Kidney epithelial cell (primary cell): ENCODE data around the gene TARP.
"Not testable (repeated sequence)": the region's sequence is repeated elsewhere in the genome, so short reads cannot be mapped to it uniquely, and the experiment has no call there.

Experiments
- DNase-seq: peaks from one replicate; pipeline ENCODE4 v3.0.0-alpha.2; 2010; ENCODE audit warnings: low read depth
- H3K27me3 ChIP-seq: 2 replicates; pipeline ENCODE4 v1.6.0; 2011; ENCODE audit warnings: low read length; ENCODE audit not compliant: control insufficient read depth, insufficient read depth
- H3K36me3 ChIP-seq: 2 replicates; pipeline ENCODE4 v1.5.1; 2011; ENCODE audit warnings: low read length; ENCODE audit not compliant: control insufficient read depth, insufficient read depth
- H3K4me3 ChIP-seq: 2 replicates; pipeline ENCODE4 v1.5.1; 2011; ENCODE audit warnings: low read depth, mild to moderate bottlenecking, control low read depth, low read length
- TF ChIP-seq, protein P1 (sequence below): IDR thresholded peaks from 2 replicates; pipeline ENCODE4 v1.5.1; 2011; ENCODE audit warnings: mild to moderate bottlenecking, moderate library complexity, low read length, control low read depth, inconsistent platforms; ENCODE audit not compliant: insufficient read depth, poor library complexity, severe bottlenecking

TARP gene

GRCh38 chr7:38244516-38244915 lies 28.9 kb downstream of the TARP start:
- Histone ChIP-seq H3K27me3 (no peaks in the 10 kb centered on the region), H3K4me3 (no peak overlapping the region), H3K36me3 (no peaks in the 10 kb centered on the region)
- no peak for DNase-seq
- TF ChIP-seq, protein P1, sequence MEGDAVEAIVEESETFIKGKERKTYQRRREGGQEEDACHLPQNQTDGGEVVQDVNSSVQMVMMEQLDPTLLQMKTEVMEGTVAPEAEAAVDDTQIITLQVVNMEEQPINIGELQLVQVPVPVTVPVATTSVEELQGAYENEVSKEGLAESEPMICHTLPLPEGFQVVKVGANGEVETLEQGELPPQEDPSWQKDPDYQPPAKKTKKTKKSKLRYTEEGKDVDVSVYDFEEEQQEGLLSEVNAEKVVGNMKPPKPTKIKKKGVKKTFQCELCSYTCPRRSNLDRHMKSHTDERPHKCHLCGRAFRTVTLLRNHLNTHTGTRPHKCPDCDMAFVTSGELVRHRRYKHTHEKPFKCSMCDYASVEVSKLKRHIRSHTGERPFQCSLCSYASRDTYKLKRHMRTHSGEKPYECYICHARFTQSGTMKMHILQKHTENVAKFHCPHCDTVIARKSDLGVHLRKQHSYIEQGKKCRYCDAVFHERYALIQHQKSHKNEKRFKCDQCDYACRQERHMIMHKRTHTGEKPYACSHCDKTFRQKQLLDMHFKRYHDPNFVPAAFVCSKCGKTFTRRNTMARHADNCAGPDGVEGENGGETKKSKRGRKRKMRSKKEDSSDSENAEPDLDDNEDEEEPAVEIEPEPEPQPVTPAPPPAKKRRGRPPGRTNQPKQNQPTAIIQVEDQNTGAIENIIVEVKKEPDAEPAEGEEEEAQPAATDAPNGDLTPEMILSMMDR: no peak

GRCh38 chr7:38243345-38243744 lies 30.1 kb downstream of the TARP start:
- DNase-seq, H3K27me3 ChIP-seq: not testable (repeated sequence)

DNA sequence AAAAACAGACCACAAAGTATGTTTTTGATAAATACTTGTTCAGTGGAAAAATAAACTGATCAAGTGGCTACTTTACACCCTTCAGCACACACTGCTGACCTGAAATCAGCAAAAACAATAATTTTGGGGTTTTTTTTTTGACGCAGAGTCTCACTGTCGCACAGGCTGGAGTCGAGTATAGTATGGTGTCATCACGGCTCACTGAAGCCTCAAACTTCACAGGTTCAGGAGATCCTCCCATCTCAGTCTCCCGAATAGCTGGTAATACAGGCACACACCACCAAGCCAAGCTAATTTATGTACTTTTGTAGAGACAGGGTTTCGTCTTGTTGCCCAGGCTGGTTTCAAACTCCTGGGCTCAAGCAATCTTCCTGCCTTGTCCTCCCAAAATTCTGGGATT lies 30.6 kb downstream of the TARP start:
- TF ChIP-seq, protein P1: no peak
- no peak for DNase-seq
- Histone ChIP-seq H3K36me3 (no peaks in the 10 kb centered on the region), H3K4me3 (no peak overlapping the region), H3K27me3 (no peaks in the 10 kb centered on the region)

More at GRCh38 chr7:38243345-38243744, 30.1 kb downstream of the TARP start:
- H3K36me3 ChIP-seq, H3K4me3 ChIP-seq: not testable (repeated sequence)

- DNase-seq: no peak
- H3K36me3 ChIP-seq: no peaks in the 10 kb centered on the region
- H3K4me3 ChIP-seq: no peak overlapping the region
- TF ChIP-seq, protein P1: no peak
- H3K27me3 ChIP-seq: no peaks in the 10 kb centered on the region
Observed at GRCh38 chr7:38241071-38241470, 32.4 kb downstream of the TARP start.

DNA sequence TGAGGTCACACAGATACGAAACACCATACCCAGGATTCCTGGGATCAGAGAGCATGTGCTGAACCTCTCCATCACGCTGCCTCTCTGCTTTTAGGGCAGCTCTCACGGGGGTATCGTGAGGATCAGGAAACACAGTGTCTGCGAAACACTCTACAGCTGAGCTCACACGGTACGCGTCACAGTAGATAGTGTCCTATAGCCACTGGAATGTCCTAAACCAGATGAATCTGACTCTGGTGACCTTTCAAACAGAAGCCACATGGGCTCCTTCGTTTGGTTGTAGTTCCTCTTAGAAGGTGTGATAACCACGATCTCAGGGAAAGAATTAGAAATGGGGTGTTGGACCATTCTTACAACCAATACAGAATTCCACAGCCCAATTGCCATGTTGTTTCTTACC lies 34.3 kb downstream of the TARP start:
- not testable (repeated sequence) for H3K36me3 ChIP-seq, H3K27me3 ChIP-seq, DNase-seq, H3K4me3 ChIP-seq

DNA sequence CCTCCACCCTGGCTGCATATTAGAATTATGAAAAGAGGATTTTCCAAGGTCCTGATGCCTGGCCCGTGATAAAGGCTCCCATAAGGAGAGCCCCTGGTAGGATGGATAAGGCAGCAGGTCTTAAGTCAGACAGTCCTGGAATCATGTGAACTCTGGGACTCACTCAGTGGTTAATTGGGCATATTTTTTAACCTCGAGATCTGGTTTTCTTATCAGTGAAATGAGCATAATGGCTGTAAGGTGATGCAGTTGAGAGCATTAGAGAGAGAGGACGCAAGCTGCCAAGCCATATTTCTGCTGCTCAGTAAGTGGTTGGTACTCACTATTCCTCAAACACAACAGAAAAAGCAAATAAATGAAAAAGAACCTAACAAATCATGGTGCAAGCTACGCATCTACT lies 37.8 kb downstream of the TARP start:
- Histone ChIP-seq H3K4me3 (no peak overlapping the region), H3K36me3 (no peaks in the 10 kb centered on the region), H3K27me3 (no peaks in the 10 kb centered on the region)
- no peak for DNase-seq
- TF ChIP-seq, protein P1: no peak

GRCh38 chr7:38234759-38235158 lies 38.7 kb downstream of the TARP start:
- DNase-seq, H3K27me3 ChIP-seq: not testable (repeated sequence)

More at GRCh38 chr7:38234759-38235158, 38.7 kb downstream of the TARP start:
- H3K36me3 ChIP-seq, H3K4me3 ChIP-seq: not testable (repeated sequence)
